ENCODE data around the gene MBD6.
"Not testable (repeated sequence)": the region's sequence is repeated elsewhere in the genome, so short reads cannot be mapped to it uniquely, and the experiment has no call there.

The MBD6 gene

DNA sequence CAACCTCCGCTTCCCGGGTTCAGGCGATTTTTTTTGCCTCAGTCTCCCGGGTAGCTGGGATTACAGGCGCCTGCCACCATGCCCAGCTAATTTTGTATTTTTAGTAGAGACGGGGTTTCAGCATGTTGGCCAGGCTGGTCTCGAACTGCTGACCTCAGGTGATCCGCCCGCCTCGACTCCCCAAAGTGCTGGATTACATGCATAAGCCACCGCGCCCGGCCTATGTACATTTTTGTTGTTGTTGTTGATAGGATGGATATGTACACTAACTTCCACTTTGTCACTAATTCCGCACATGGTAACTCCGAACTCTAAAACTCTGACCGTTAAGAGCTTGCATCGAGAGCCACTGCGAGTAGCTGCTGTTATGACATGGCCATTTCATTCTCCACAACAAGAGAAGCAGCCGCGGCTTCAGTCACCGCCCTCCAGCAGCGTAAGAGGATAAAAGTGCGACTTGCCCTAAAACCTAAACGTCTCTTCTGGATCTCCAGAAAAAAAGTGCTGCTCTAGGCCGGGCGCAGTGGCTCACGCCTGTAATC, 35.5 kb upstream of the MBD6 start:
- Histone ChIP-seq H3K27ac (peak overlapping the region in 9 of 21 experiments; percentile 16 to 93 (median 80)), H3K4me3 (peak overlapping the region; percentile 77 to 91 (median 84))

DNA sequence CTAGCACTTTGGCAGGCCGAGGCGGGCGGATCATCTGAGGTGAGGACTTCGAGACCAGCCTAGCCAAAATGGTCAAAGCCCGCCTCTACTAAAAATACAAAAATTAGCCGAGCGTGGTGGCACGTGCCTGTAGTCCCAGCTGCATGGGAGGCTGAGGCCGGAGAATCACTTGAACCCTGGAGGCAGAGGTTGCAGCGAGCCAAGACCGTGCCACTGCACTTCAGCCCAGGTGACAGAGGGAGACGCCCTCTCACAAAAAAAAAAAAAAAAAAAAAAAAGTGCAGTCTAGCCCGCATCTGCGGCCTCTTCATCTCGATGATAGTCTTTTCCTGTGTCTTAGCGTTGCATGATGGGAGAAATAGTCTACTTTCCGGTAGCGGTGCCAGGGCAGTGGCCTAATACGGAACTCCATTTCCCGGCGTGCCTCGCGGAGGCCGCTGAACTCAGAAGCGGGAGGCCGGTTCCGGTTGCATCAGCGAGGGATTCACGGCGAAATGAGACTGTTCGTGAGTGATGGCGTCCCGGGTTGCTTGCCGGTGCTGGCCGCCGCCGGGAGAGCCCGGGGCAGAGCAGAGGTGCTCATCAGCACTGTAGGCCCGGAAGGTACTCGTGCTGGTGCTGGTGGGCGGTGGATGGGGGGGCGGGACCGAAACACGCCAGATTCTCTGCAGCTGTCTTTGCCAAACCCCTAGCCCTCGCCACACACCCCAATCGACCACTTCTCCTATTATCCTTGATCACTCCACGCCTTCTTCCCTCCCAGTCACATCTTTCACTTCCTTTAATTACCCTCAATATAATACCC, 34.8 kb upstream of the MBD6 start, which contains the start of gene MARS1:
TSS of gene MARS1 (plus strand) at position 472 of the 805 bp plus-strand sequence. CDS start at position 495, 23 bp downstream.
- Histone ChIP-seq H3K4me3 (peak within 1 kb of the TSS; percentile 77 to 91 (median 84)), H3K27ac (peak within 1 kb of the TSS; percentile 1 to 95 (median 84))

DNA sequence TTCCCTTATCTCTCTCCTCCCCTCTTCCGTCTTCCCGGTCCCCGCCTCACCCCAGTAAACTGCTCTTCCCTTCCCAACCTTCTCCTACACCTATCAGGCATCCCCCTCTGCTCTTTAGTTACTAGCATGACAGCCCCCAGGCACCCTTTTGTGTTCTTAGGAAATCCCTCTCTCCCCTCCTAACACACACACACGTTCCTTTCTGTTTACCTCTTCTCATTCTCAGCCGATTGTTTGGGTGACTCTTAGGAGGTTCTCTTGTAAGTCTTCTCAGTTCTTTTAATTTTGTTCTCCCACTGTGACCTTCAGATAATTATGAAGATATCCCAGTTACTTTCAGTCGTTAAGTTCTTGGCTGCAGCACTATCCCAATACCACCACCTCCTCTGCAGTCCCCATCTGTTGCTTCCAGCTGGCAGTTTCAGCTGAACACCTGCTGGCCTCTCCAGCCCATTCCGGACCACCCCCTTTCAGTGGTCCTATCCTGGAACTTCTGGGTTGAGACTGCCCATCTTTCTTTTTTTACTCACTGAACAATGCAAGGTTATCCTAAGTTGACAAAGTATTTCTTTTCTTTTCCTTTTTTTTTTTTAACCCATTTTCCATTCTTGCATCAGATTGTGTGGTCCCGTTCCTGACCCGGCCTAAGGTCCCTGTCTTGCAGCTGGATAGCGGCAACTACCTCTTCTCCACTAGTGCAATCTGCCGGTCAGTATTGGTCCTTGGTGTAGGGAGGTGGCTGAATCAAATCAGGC, 34.0 kb upstream of the MBD6 start:
- Histone ChIP-seq H3K27ac (peak overlapping the region in 20 of 21 experiments; percentile 64 to 95 (median 84)), H3K4me3 (peak overlapping the region; percentile 77 to 91 (median 84))

DNA sequence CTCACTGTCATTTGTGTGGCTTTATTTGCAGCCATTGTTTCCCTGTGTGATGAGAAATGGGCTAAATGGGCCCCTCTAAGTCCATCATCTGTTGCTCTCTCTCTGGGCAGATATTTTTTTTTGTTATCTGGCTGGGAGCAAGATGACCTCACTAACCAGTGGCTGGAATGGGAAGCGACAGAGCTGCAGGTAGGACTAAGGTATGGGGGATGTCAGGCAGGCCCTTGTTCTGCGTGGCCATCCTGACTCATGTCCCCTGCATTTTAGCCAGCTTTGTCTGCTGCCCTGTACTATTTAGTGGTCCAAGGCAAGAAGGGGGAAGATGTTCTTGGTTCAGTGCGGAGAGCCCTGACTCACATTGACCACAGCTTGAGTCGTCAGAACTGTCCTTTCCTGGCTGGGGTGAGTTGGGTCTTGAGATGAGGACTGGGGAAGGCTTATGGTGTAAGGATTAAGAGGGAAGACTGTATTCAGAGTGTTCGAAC, 33.4 kb upstream of the MBD6 start:
- peak overlapping the region in 5 of 7 experiments; percentile 77 to 86 (median 84) for H3K4me3 ChIP-seq
- peak overlapping the region in 5 of 21 experiments; percentile 72 to 95 (median 76) for H3K27ac ChIP-seq

DNA sequence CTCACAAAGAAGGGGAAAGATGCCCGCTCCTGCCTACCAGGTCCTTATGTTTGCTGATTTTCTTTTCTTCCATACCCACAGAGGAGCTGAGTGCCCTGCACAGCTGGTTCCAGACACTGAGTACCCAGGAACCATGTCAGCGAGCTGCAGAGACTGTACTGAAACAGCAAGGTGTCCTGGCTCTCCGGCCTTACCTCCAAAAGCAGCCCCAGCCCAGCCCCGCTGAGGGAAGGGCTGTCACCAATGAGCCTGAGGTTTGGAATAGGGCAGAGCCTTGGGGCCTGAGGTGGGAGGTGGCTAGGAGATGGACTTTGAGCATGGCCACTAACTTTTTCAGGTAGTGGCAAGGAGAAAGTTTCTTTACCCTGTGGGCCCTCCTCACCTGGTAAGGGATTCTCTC, 32.5 kb upstream of the MBD6 start:
- Histone ChIP-seq H3K4me3 (no peak overlapping the region), H3K27ac (no peak overlapping the region)

DNA sequence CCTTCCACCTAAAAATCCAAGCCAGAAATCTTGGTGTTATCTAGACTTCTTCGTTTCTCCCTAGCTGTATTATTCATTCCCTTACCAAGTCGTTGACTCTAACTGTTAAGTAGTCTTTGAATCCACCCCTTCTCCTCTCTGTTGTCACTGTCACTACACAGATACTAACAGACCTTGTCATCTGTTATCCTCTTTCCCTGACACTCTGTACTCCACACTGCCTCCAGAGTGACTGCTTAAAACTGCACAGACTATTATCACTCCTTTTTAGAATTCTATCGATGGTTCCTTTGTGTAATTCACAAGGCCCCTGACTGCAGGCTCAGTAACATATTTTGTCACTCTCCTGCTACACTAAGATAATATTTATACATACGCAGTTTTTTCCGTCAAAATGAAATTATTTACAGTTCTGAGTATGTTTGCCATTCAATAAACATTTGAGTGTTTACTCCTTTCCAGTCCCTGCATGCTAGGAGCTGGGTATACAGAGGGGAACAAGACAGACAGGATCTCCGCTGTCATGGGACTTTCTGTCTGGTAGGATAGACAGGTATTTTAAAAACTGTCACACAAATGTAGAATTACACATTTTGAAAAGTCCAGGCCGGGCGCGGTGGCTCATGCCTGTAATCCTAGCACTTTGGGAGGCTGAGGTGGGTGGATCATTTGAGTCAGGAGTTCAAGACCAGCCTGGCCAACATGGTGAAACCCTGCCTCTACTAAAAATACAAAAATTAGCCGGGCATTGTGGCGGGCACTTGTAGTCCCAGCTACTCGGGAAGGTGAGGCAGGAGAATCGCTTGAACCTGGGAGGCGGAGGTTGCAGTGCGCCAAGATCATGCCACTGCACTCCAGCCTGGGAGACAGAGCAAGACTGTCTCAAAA, 31.0 kb upstream of the MBD6 start:
- Histone ChIP-seq H3K27ac (no peak overlapping the region), H3K4me3 (no peak overlapping the region)

DNA sequence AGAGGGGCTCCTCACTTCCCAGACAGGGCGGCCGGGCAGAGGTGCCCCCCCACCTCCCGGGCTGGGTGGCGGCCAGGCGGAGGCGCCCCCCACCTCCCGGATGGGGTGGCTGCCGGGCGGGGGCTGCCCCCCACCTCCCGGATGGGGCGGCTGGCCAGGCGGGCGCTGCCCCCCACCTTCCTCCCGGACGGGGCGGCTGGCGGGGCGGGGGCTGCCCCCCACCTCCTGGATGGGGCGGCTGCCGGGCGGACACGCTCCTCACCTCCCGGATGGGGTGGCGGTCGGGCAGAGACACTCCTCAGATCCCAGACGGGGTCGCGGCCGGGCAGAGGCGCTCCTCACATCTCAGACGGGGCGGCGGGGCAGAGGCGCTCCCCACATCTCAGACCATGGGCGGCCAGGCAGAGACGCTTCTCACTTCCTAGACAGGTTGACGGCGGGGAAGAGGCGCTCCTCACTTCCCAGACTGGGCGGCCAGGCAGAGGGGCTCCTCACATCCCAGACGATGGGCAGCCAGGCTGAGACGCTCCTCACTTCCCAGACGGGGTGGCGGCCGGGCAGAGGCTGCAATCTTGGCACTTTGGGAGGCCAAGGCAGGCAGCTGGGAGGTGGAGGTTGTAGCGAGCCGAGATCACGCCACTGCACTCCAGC, 27.4 kb upstream of the MBD6 start:
- not testable (repeated sequence) for H3K27ac ChIP-seq, H3K4me3 ChIP-seq

DNA sequence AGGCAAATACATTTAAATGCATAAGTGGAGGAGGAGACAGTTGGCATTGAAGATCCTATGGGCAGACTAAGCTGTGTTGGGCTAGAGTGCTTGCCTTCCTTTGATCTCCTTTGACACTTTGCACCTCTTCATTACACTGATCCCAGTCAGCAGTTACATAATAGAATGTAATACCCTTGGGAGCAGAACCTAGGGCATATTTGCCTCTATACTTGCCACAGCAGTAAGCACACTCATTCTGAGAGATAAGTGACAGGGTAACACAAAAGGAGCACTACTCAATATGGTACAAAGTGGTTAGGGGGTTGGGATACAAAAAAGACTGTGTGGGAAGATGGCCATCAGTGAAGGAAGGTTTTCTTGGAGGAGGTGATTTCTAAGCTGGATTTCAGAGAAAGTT, 25.8 kb upstream of the MBD6 start:
- Histone ChIP-seq H3K27ac (no peak overlapping the region), H3K4me3 (no peak overlapping the region)

DNA sequence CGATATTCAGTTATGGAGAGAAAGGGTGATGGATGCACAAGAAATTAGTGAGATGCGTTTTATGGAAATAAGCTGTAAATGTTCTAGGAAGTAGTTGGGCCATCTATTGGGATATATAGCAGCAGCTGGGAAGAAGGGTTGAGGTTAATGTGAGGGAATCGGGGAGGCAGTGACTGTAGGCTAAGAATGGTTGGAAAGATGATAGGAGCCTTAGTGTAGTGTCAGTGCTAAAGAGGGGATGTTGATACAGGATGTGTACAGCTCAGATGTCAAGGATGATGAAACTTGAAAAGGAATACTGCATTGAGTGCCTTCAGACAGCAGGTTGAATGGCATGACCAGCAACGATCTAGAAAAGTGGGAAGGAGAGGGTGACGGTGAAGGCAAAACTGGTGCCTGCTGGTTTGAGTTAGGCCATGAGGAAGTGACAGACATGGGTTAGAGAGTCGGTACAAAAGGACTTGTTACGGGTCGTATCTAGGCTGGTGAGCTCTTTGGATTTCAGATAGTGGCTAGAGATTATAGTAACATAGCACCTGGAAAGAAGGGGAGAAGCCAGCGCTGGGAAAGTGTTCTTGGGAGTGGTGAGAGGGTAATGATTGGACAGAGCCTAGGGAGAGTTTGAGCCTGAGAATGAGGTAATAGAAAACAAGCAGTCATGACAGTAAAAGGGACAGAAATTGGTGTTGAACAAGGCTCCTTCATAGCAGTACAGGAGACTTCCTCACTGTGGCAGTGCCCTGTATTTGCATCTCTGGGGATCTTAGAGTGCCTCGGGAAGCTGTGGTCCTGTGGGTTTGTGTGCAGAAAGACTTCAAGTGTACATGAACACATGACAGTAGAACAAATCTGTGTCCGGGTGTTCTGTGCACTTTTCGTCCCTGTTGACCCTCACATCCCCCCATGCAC, 25.1 kb upstream of the MBD6 start:
- no peak overlapping the region for H3K4me3 ChIP-seq
- no peak overlapping the region for H3K27ac ChIP-seq

DNA sequence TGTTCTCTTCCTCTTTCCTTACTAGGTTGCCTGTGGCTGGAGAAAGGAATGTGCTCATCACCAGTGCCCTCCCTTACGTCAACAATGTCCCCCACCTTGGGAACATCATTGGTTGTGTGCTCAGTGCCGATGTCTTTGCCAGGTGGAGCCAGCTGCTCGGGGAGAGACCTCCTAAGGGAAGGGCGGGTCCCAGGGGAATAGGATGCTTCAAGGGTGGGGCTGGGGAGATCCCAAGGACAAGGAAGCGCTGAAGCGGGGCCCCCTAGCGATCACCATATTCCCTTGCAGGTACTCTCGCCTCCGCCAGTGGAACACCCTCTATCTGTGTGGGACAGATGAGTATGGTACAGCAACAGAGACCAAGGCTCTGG, 24.5 kb upstream of the MBD6 start:
- Histone ChIP-seq H3K27ac (no peak overlapping the region), H3K4me3 (no peak overlapping the region)

DNA sequence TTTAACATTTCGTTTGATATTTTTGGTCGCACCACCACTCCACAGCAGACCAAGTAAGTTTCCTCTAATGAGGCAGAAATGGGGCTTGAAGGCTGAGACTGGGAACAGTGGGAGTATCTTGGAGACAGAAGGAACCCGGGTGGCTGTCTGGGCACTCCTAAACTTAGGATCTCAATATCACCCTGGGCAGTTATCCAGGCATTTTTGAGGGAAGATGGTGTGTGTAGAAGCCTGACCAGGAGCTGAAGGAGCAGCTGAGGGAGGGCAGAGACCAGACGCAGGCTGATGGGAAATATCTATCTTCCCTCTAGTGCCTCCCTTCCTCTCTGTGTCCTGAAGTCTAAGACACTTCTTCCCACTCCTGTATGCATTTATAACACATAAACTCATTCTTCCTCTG, 24.1 kb upstream of the MBD6 start:
- Histone ChIP-seq H3K4me3 (no peak overlapping the region), H3K27ac (no peak overlapping the region)

DNA sequence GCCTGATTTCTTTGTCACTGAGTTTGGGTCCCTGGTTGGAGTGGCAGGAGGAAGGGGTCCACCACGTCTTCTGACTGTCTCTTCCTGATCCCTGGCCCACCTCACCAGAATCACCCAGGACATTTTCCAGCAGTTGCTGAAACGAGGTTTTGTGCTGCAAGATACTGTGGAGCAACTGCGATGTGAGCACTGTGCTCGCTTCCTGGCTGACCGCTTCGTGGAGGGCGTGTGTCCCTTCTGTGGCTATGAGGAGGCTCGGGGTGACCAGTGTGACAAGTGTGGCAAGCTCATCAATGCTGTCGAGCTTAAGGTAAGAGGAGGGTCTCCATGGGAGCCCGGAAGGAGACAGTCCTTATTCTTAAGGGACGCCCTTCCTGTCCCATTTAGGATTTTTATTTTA, 22.4 kb upstream of the MBD6 start:
- H3K4me3 ChIP-seq, result no peak overlapping the region
- H3K27ac ChIP-seq, result no peak overlapping the region

DNA sequence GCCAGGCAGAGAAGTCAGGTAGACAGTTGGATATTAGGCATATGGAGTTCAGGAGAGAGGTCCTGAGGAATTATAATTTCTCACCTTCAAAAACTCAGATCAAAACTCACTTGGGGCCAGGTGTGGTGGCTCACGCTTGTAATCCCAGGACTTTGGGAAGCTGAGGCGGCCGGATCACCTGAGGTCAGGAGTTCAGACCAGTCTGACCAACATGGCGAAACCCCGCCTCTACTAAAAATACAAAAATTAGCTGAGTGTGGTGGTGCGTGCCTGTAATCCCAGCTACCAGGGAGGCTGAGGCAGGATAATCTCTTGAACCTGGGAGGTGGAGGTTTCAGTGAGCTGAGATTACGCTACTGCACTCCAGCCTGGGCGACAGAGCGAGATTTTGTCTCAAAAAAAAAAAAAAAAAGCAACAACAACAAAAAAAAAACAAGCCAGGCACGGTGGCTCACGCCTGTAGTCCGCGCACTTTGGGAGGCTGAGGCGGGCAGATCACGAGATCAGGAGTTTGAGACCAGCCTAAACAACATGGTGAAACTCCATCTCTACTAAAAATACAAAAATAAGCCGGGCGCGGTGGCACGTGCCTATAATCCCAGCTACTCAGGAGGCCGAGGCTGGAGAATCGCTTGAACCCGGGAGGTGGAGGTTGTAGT, 20.2 kb upstream of the MBD6 start:
- H3K27ac ChIP-seq, H3K4me3 ChIP-seq: not testable (repeated sequence)

DNA sequence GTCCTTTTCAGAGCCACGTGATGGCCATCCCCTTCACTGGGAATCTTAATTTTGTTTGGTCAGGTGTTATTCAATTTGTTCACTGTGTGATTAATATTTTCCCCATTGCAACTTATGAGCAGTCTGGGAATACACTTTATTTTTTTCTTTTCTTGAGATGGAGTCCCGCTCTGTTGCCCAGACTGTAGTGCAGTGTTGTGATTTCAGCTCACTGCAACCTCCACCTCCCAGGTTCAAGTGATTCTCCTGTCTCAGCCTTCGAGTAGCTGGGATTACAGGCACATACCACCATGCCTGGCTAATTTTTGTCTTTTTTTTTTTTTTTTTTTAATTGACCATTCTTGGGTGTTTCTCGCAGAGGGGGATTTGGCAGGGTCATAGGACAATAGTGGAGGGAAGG, 16.1 kb upstream of the MBD6 start:
- not testable (repeated sequence) for H3K27ac ChIP-seq

DNA sequence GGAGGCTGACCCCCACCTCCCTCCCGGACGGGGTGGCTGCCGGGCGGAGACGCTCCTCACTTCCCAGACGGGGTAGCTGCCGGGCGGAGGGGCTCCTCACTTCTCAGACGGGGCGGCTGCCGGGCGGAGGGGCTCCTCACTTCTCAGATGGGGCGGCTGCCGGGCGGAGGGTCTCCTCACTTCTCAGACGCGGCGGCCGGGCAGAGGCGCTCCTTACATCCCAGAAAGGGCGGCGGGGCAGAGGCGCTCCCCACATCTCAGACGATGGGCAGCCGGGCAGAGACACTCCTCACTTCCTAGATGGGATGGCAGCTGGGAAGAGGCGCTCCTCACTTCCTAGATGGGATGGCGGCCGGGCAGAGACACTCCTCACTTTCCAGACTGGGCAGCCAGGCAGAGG, 14.8 kb upstream of the MBD6 start:
- H3K27ac ChIP-seq, H3K4me3 ChIP-seq: not testable (repeated sequence)

More for the DNA sequence above, 16.1 kb upstream of the MBD6 start:
- not testable (repeated sequence) for H3K4me3 ChIP-seq

DNA sequence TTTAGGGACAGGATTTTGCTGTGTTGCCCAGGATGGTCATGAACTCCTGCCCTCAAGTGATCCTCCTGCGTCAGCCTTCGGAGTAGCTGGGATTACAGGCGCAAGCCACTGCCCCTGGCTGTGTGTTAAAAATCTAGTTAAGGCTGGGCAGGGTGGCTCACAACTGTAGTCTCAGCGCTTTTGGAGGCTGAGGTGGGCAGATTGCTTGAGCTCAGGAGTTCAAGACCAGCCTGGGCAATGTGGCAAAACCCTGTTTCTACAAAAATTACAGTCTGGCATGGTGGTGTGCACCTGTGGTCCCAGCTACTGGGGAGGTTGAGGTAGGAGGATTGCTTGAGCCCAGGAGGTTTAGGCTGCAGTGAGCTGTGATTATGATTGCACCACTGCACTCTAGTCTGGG, 11.5 kb upstream of the MBD6 start:
- no peak overlapping the region for H3K27ac ChIP-seq
- H3K4me3 ChIP-seq, result no peak overlapping the region

DNA sequence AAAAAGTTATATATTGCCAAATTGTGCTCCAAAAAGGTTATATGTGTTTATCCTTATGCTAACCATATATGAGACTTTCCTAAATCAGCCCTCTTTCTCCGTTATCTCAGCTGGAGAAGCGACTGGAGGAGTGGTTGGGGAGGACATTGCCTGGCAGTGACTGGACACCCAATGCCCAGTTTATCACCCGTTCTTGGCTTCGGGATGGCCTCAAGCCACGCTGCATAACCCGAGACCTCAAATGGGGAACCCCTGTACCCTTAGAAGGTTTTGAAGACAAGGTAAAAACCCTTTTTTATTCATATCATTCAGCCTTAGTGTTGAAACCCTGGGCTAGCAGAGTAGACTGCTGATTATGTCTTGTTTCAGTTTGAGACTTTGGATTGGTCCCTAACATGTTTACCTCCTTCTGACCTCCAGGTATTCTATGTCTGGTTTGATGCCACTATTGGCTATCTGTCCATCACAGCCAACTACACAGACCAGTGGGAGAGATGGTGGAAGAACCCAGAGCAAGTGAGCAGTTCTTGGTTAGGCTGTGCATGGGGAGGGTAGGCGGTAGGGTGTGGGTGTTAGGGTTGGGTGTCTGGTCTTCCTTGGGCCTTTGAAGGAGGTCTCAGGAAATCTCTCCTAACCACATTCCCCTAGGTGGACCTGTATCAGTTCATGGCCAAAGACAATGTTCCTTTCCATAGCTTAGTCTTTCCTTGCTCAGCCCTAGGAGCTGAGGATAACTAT, 10.9 kb upstream of the MBD6 start:
- H3K4me3 ChIP-seq, result no peak overlapping the region
- no peak overlapping the region for H3K27ac ChIP-seq

All from skin epidermis (tissue), 12 donors.